Fibroblast of villous mesenchyme (primary cell): ENCODE data around the gene CRY1. TPM values are rescaled to one million over a fixed set of nuclear protein-coding genes. Genes with fewer than 3 reads are reported as not detected.
"Not testable (repeated sequence)": the region's sequence is repeated elsewhere in the genome, so short reads cannot be mapped to it uniquely, and the experiment has no call there.

Source experiments
- DNase-seq: peaks from one replicate; pipeline ENCODE4 v3.0.0-alpha.2; 2010; ENCODE audit warnings: low read depth
- H3K4me3 ChIP-seq: 2 replicates; pipeline ENCODE4 v1.5.1; 2011; ENCODE audit warnings: low read depth, mild to moderate bottlenecking, low read length
- CTCF ChIP-seq: IDR thresholded peaks from 2 replicates; pipeline ENCODE4 v1.5.1; 2012; ENCODE audit warnings: low read depth, mild to moderate bottlenecking, low read length; ENCODE audit not compliant: insufficient read depth
- total RNA-seq: library from RNA; depleted of rRNA; stranded (reverse); fragments of >200 nt; gene quantifications from 2 replicates; pipeline ENCODE4 v1.2.3, GENCODE V29; 2012

The CRY1 gene
- total RNA-seq, 1 donor: 25.5 TPM

GRCh38 chr12:107079172-107080011 lies 14.0 kb downstream of the CRY1 start:
- no peak overlapping the region for H3K4me3 ChIP-seq
- peak; percentile 61 for TF ChIP-seq CTCF
- DNase-seq: peak; percentile 46

GRCh38 chr12:107073266-107073665 lies 20.1 kb downstream of the CRY1 start:
- not testable (repeated sequence) for H3K4me3 ChIP-seq
- DNase-seq: peak; percentile 3

- H3K4me3 ChIP-seq: no peak overlapping the region
- TF ChIP-seq CTCF: no peak
- no peak for DNase-seq
These were observed 26.7 kb downstream of the CRY1 start for GRCh38 chr12:107066691-107067090.

GRCh38 chr12:107064687-107065086 lies 28.7 kb downstream of the CRY1 start:
- no peak for TF ChIP-seq CTCF
- H3K4me3 ChIP-seq: no peak overlapping the region
- DNase-seq: no peak

- TF ChIP-seq CTCF: no peak
- DNase-seq: no peak
- no peak overlapping the region for H3K4me3 ChIP-seq
These were observed 29.1 kb downstream of the CRY1 start for GRCh38 chr12:107064243-107064642.

GRCh38 chr12:107058190-107058589 lies 35.2 kb downstream of the CRY1 start:
- no peak for DNase-seq
- H3K4me3 ChIP-seq: no peak overlapping the region
- no peak for TF ChIP-seq CTCF

GRCh38 chr12:107057071-107057834 lies 36.1 kb downstream of the CRY1 start:
- no peak overlapping the region for H3K4me3 ChIP-seq
- peak; percentile 20 for DNase-seq
- TF ChIP-seq CTCF: no peak
